ENCODE measurements around the gene MAN1A1.

Gene MAN1A1

GRCh38 chr6:119234457-119234856, 115.1 kb downstream of the MAN1A1 start:
- no peak for DNase-seq (ENCODE audit: low read depth)

DNA sequence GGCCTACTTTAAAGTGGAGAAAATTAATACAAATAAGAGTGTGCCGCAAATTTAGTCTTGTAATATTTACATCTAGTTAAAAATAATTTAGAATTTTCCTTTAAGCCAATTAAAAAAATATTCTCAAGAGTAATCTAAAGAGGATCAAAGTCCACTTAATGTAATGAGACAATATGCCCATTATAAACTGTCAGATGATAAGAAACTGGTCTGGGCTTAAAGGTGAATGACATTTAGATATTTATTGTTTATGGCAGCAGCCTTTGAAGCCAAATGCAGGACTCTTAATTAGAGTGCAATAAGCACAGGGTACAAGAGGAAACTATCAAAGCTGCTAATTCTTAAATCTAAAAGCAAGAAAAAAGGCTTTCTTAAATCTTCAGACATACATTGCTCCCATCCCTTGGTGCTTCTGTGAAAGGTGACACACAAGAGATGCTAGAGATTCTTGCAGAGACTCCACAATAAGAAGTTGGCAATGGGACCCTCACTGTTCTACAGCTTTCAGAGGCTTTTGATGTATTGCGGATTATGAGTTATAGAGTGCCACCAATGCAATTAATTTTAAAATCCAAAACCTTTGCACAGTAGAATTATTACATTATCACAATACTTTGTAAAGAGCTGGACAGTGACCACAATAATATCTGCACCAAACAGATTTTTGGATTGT, 116.1 kb downstream of the MAN1A1 start:
- DNase-seq (ENCODE audit: low read depth) = no peak

- DNase-seq (ENCODE audit: low read depth) = no peak
Measured at GRCh38 chr6:119231394-119231793, 118.2 kb downstream of the MAN1A1 start.

DNA sequence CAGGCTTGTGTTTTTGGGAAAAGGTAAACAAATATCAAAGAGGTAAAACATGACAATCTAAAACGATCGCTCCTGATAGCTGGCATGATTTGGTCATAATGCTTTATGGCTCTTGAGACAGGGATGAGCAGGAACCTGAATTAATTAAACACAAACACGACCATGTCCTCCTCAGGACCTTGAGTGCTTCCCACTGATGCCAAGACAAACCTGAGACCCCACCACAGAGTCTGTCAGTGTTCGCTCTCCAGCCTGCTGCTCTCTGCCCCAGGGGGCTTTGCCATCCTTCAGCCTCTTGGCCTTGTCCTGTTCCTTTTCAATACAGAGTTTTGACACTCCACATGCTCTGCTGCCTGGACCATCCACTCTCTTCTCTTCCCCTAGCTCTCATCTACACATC, 119.4 kb downstream of the MAN1A1 start:
- no peak for DNase-seq (ENCODE audit: low read depth)

- DNase-seq (ENCODE audit: low read depth) = no peak
Measured at GRCh38 chr6:119227377-119227776, 122.2 kb downstream of the MAN1A1 start.

DNA sequence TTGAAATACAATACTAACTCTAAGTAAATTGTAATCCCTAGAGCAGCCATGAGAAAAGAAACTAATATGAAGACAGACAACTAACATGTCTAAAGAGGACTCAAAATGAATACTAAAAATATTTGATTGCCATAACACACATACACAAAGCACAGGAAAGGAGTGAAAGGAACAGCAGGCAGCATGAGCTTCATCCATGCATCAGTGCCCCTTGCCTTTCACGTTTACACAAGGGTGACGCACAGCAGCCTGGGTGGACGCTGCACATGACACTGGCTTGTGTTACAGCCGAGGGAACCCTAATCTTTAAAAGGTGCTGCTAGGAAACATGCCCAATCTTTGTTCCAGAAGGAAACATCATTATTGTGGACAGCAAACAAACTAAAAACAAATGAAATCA, 123.5 kb downstream of the MAN1A1 start:
- no peak for DNase-seq (ENCODE audit: low read depth)

- DNase-seq (ENCODE audit: low read depth) = no peak
Measured at GRCh38 chr6:119224095-119224701, 125.4 kb downstream of the MAN1A1 start.

DNA sequence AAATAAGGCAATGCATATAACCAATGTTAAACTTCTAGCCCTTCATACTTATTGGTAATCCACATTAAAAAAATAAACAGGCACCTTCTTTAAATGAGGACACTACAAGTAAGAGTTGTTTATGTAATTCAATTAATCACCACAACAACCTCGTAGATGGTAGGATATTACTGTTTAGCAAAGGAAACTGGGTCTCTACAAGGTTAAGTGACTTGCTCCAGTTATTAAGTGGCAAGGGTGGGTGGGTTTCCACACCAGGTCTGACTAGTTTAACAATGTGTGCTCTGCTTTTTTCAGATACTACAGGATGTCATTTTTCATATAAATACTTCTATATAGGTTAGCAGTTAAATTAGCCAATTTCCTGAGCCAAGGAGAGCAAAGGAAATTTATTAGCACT, 129.1 kb downstream of the MAN1A1 start:
- no peak for DNase-seq (ENCODE audit: low read depth)

DNA sequence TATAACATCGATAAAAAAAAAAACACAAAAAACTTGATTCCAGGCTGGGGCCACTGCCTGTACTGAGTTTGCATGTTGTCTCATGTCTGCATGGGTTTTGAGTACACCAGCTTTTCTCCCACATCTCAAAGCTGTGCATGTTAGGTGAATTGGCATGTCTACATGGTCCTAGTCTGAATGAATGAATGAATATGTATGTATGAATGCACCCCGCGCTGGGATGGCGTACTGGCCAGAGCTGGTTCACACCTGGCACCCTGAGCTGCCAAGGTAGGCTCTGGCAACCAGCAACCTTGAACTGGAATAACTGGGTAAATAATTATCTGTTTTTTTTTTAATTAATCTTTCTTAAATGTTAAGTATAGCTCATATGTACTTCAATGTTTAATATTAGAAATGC, 131.0 kb downstream of the MAN1A1 start:
- no peak for DNase-seq (ENCODE audit: low read depth)

- no peak for DNase-seq (ENCODE audit: low read depth)
Measured at GRCh38 chr6:119215885-119216590, 133.5 kb downstream of the MAN1A1 start.

GRCh38 chr6:119215309-119215708, 134.3 kb downstream of the MAN1A1 start:
- no peak for DNase-seq (ENCODE audit: low read depth)

DNA sequence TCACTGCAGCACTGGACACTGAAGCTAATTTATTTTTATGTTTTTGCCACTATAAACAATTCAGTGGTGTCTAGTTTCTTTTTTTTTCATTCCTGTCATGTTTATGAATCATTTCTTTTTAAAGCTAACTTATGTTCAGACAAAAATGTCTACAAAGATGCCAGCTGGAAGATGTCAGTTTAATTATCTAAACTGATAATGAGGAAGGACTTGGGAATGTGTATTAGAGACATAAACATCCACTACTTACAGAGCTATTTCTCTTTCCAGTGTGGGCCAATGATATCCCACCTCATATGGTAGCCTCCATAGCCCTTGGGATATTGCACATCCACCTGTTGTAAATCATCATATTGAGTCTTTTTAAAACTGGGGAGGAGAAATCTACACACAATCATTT, 139.0 kb downstream of the MAN1A1 start:
- no peak for DNase-seq (ENCODE audit: low read depth)

DNA sequence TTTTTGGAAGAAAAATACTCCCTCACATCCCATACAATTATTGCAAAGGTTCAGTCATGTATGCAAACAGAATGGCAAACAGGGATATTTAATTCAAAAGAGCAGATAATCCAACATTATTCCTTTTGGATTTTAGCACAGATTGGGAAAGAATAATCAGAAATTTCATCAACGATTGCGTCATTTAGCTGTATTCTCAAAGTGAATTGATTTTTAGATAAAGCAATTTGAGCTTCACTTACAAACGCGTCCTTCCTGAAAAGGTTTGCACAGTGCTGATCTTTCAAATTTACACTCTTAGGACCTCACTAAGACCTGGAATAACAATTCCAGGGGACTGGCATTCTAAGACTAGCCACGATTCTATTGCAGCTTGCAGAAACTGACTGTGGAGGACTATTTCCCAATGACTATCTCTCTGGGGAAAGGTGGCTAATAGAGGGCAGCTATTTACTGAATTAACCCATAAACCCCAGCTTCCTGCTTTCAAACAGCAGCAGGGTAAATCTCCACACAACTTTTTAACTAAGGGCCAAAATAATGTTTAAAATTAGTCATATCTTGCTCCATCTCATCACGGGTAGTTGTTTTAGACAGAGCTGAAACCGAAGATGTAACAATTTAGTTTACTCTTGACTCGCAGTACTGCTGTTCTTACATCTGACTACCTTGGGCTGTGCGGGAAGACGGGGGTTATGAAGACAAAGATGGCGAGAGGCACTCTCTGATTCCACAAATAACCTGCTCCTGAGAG, 139.9 kb downstream of the MAN1A1 start:
- DNase-seq (ENCODE audit: low read depth) = no peak

DNA sequence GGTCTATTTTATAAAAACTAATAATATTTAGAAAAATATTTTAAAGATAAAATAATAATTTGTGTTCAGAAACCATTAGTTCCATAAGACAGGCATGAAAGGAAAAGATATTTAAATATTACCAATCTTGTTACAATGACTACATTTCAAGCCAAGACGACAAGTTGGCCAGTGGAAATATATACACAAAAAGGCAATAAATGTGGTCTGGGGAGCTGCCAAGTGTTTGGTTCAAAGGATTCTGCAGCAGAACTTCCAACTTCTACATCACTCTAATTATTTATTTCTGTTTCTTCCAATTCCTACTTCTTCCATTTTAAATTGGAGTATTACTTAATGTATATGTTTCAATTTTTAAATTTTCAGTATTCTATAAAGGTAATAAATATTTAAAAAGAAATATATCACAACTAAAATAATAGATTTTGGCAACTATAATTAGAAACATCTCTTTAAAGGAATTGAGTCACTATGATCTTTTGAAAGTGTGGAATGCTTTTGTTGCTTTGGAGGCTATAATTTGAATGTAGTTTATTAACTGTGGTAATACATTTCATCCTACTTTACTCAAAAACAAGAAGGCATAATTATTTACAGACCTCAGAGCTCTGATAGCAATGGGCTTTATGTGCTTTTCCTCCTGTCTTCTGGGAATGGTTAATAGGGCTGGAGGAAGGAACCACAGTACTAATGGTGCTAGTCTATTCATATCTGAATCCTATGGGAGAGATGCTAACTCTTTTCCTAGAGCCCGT, 141.4 kb downstream of the MAN1A1 start:
- DNase-seq (ENCODE audit: low read depth) = no peak

GRCh38 chr6:119207327-119207726, 142.2 kb downstream of the MAN1A1 start:
- no peak for DNase-seq (ENCODE audit: low read depth)

DNA sequence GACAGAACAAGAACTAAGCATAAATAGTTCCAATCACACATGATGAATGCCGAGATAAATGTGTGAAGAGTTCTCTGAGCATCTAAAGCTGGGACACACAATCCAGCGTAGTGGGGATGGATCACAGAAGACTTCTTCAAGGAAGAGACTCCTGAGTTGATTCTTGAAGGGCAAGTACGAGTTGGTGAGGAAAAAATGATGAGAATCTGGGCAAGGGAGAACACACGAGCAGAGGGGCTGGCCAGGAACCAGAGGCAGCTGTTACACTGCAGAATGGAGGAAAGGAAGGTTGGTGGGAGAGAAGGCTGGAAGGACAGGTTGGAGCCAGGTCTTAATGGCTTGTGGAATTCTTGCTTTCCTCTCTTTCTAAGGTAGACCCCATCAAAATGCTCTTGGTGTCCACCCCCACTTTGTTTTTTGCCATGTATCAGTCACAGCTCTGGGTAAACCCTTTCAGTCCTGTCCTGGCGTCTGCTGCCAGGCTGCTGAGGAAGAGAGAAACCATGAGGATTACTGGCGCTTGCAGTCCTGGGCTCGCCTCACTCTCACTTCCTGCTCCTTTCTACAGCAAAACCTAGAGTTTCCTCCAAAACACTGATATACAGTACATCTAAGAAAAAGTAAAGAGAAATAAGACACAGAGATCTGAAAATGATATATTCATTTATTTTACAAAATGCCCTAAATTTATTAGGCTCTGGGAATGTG, 143.5 kb downstream of the MAN1A1 start:
- DNase-seq (ENCODE audit: low read depth) = no peak

GRCh38 chr6:119204719-119205118, 144.8 kb downstream of the MAN1A1 start:
- DNase-seq (ENCODE audit: low read depth) = no peak

GRCh38 chr6:119201480-119201879, 148.1 kb downstream of the MAN1A1 start:
- DNase-seq (ENCODE audit: low read depth) = no peak

- no peak for DNase-seq (ENCODE audit: low read depth)
Measured at GRCh38 chr6:119200512-119201175, 148.9 kb downstream of the MAN1A1 start.

GRCh38 chr6:119197271-119197670, 152.3 kb downstream of the MAN1A1 start:
- no peak for DNase-seq (ENCODE audit: low read depth)

- no peak for DNase-seq (ENCODE audit: low read depth)
Measured at GRCh38 chr6:119196715-119197114, 152.8 kb downstream of the MAN1A1 start.

Measured in activated T-helper 1 cell treated with Interleukin-2 at 50 U/mL for 16 hours (primary cell).